ENCODE measurements around the gene PDXP. TPM values are rescaled to one million over a fixed set of nuclear protein-coding genes. Genes with fewer than 3 reads are reported as not detected.
A peak's percentile ranks its signal among the peaks of the same experiment; 100 is the strongest.

Gene PDXP
- total and polyA plus RNA-seq, 2 donors (not counting 1 experiment from before 2014, with no cell fraction given) = 4.0 to 7.9 TPM

- Histone ChIP-seq H2AFZ (ENCODE audit: low read length) (no peak overlapping the region), H3K4me3 (replicated peaks in 1 of 4; ENCODE audit: control extremely low read depth in 1 of 4, insufficient read depth in 1 of 4, low read depth in 3 of 4, low read length in 4 of 4) (no peak overlapping the region), H3K27ac (ENCODE audit: insufficient read depth, low read length) (no peak overlapping the region), H3K27me3 (ENCODE audit: control insufficient read depth, insufficient read depth, low read length) (no peaks in the 10 kb centered on the region), H3K9me3 (ENCODE audit: control insufficient read depth, insufficient read depth, low read depth, low read length) (no peaks in the 10 kb centered on the region), H3K36me3 (ENCODE audit: control insufficient read depth, insufficient read depth, low read length) (peaks cover 3% of the 10 kb centered on the region), H4K20me1 (ENCODE audit: control insufficient read depth, extremely low read depth, insufficient read depth, low read length) (no peaks in the 10 kb centered on the region), H3K4me2 (ENCODE audit: extremely low read depth, insufficient read depth, low read length) (no peak overlapping the region), H3K79me2 (ENCODE audit: control insufficient read depth, insufficient read depth, low read length) (no peaks in the 10 kb centered on the region), H3K9ac (ENCODE audit: insufficient read depth, low read length) (no peak overlapping the region), H3K4me1 (ENCODE audit: control insufficient read depth, extremely low read depth, insufficient read depth, low read length) (peaks cover 42% of the 10 kb centered on the region)
- TF ChIP-seq CTCF (conservative IDR thresholded peaks at IDR 0.05 in 1 of 2, IDR thresholded peaks at IDR 0.05 in 1 of 2; ENCODE audit: low read depth in 1 of 2, low read length in 2 of 2) (no peak), EZH2 (IDR thresholded peaks at IDR 0.05; ENCODE audit: low read length, missing control alignments) (no peak)
- no peak for DNase-seq (ENCODE audit: low read depth in 2 of 2)
These were observed 21.6 kb upstream of the PDXP start for GRCh38 chr22:37636949-37637273.

GRCh38 chr22:37638391-37639069, 20.0 kb upstream of the PDXP start:
- peaks cover 36% of the 10 kb centered on the region for H3K4me1 ChIP-seq (ENCODE audit: control insufficient read depth, extremely low read depth, insufficient read depth, low read length)
- no peak for DNase-seq (ENCODE audit: low read depth in 2 of 2)
- H3K27ac ChIP-seq (ENCODE audit: insufficient read depth, low read length) = no peak overlapping the region
- no peak overlapping the region for H3K9ac ChIP-seq (ENCODE audit: insufficient read depth, low read length)
- no peaks in the 10 kb centered on the region for H3K79me2 ChIP-seq (ENCODE audit: control insufficient read depth, insufficient read depth, low read length)
- no peaks in the 10 kb centered on the region for H3K9me3 ChIP-seq (ENCODE audit: control insufficient read depth, insufficient read depth, low read depth, low read length)
- TF ChIP-seq EZH2 (IDR thresholded peaks at IDR 0.05; ENCODE audit: low read length, missing control alignments) (no peak), CTCF (conservative IDR thresholded peaks at IDR 0.05 in 1 of 2, IDR thresholded peaks at IDR 0.05 in 1 of 2; ENCODE audit: low read depth in 1 of 2, low read length in 2 of 2) (no peak)
- H2AFZ ChIP-seq (ENCODE audit: low read length) = no peak overlapping the region
- peaks cover 3% of the 10 kb centered on the region for H3K36me3 ChIP-seq (ENCODE audit: control insufficient read depth, insufficient read depth, low read length)
- no peaks in the 10 kb centered on the region for H4K20me1 ChIP-seq (ENCODE audit: control insufficient read depth, extremely low read depth, insufficient read depth, low read length)
- H3K27me3 ChIP-seq (ENCODE audit: control insufficient read depth, insufficient read depth, low read length) = no peaks in the 10 kb centered on the region
- peak overlapping the region in 2 of 4 experiments; percentile 42 to 64 for H3K4me3 ChIP-seq (replicated peaks in 1 of 4; ENCODE audit: control extremely low read depth in 1 of 4, insufficient read depth in 1 of 4, low read depth in 3 of 4, low read length in 4 of 4)
- H3K4me2 ChIP-seq (ENCODE audit: extremely low read depth, insufficient read depth, low read length) = peak overlapping the region; percentile 13

GRCh38 chr22:37639070-37639760, 19.3 kb upstream of the PDXP start, which contains the start of gene SH3BP1:
Gene SH3BP1, plus strand, starts transcription at chr22:37639669. Its CDS starts 119 bp downstream, at chr22:37639788.
- H2AFZ ChIP-seq (ENCODE audit: low read length) = no peak within 1 kb of the TSS
- no peak for TF ChIP-seq EZH2 (IDR thresholded peaks at IDR 0.05; ENCODE audit: low read length, missing control alignments)
- TF ChIP-seq CTCF (conservative IDR thresholded peaks at IDR 0.05 in 1 of 2, IDR thresholded peaks at IDR 0.05 in 1 of 2; ENCODE audit: low read depth in 1 of 2, low read length in 2 of 2) = no peak
- H3K36me3 ChIP-seq (ENCODE audit: control insufficient read depth, insufficient read depth, low read length) = peaks cover 4% of the 10 kb centered on the region
- peaks cover 30% of the 10 kb centered on the region for H3K4me1 ChIP-seq (ENCODE audit: control insufficient read depth, extremely low read depth, insufficient read depth, low read length)
- H3K27ac ChIP-seq (ENCODE audit: insufficient read depth, low read length) = no peak within 1 kb of the TSS
- peak within 1 kb of the TSS; percentile 82 for H3K4me2 ChIP-seq (ENCODE audit: extremely low read depth, insufficient read depth, low read length)
- peak; percentile 19 to 21 for DNase-seq (ENCODE audit: low read depth in 2 of 2)
- no peaks in the 10 kb centered on the region for H3K27me3 ChIP-seq (ENCODE audit: control insufficient read depth, insufficient read depth, low read length)
- peak within 1 kb of the TSS; percentile 55 to 64 (median 56) for H3K4me3 ChIP-seq (replicated peaks in 1 of 4; ENCODE audit: control extremely low read depth in 1 of 4, insufficient read depth in 1 of 4, low read depth in 3 of 4, low read length in 4 of 4)
- H3K9ac ChIP-seq (ENCODE audit: insufficient read depth, low read length) = peak within 1 kb of the TSS; percentile 30
- H3K9me3 ChIP-seq (ENCODE audit: control insufficient read depth, insufficient read depth, low read depth, low read length) = no peaks in the 10 kb centered on the region
- H3K79me2 ChIP-seq (ENCODE audit: control insufficient read depth, insufficient read depth, low read length) = no peaks in the 10 kb centered on the region
- H4K20me1 ChIP-seq (ENCODE audit: control insufficient read depth, extremely low read depth, insufficient read depth, low read length) = no peaks in the 10 kb centered on the region
